ENCODE measurements around the gene RNF150. TPM values are rescaled to one million over a fixed set of nuclear protein-coding genes. Genes with fewer than 3 reads are reported as not detected.

RNF150 gene
- total RNA-seq, 4 donors from 2014 or later: 1.6 to 21.2 (median 4.9) TPM

DNA sequence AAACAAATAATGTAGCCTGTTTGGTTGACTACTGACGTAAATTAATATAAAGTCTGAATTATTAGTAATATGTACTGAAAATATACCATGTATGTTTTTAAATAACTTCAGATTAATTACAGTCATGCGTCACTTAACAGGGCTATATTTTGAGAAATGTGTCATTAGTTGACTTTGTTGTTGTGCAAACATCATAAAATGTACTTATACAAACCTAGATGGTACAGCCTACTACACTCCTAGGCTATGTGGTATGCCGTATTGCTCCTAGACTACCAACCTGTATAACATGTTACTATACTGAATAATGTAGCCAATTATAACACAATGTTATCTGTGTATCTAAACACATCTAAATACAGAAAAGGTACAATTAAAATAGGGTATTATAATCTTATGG lies 66.6 kb downstream of the RNF150 start:
- in situ Hi-C loops (cut with MboI; ENCODE audit: low sequenced_read_pairs in 4 of 4): no loop called here

GRCh38 chr4:141065872-141066271 lies 67.4 kb downstream of the RNF150 start:
- ATAC-seq (no peak), DNase-seq (no peak)
- Histone ChIP-seq H3K27ac (no peak overlapping the region), H3K27me3 (no peaks in the 10 kb centered on the region), H3K36me3 (no peaks in the 10 kb centered on the region), H3K9me3 (no peaks in the 10 kb centered on the region), H3K4me3 (no peak overlapping the region), H3K4me1 (peaks cover 7 to 8% of the 10 kb centered on the region in 2 donors)
- TF ChIP-seq POLR2A (IDR thresholded peaks at IDR 0.05) (no peak), CTCF (IDR thresholded peaks at IDR 0.05 in 4 of 5, conservative IDR thresholded peaks at IDR 0.05 in 1 of 5) (no peak)
- in situ Hi-C loops (cut with MboI; ENCODE audit: low sequenced_read_pairs in 4 of 4) (no loop called here), intact Hi-C loops (cut with DNase I; ENCODE audit: low total_unique reads) (no loop called here)

More for the DNA sequence above, 66.6 kb downstream of the RNF150 start:
- no peak overlapping the region for H3K4me3 ChIP-seq
- no peak for ATAC-seq
- H3K27ac ChIP-seq: no peak overlapping the region
- peaks cover 7 to 8% of the 10 kb centered on the region in 2 donors for H3K4me1 ChIP-seq
- H3K9me3 ChIP-seq: no peaks in the 10 kb centered on the region
- H3K27me3 ChIP-seq: no peaks in the 10 kb centered on the region
- no peak for DNase-seq
- no peak for TF ChIP-seq POLR2A (IDR thresholded peaks at IDR 0.05)
- TF ChIP-seq CTCF (IDR thresholded peaks at IDR 0.05 in 4 of 5, conservative IDR thresholded peaks at IDR 0.05 in 1 of 5): no peak
- intact Hi-C loops (cut with DNase I; ENCODE audit: low total_unique reads): no loop called here
- no peaks in the 10 kb centered on the region for H3K36me3 ChIP-seq

GRCh38 chr4:141062651-141063050 lies 70.6 kb downstream of the RNF150 start:
- ATAC-seq (no peak), DNase-seq (no peak)
- H3K27ac ChIP-seq: no peak overlapping the region
- H3K4me3 ChIP-seq: no peak overlapping the region
- no peaks in the 10 kb centered on the region for H3K36me3 ChIP-seq
- in situ Hi-C loops (cut with MboI; ENCODE audit: low sequenced_read_pairs in 4 of 4) (no loop called here), intact Hi-C loops (cut with DNase I; ENCODE audit: low total_unique reads) (no loop called here)
- TF ChIP-seq CTCF (IDR thresholded peaks at IDR 0.05 in 4 of 5, conservative IDR thresholded peaks at IDR 0.05 in 1 of 5) (no peak), POLR2A (IDR thresholded peaks at IDR 0.05) (no peak)
- no peaks in the 10 kb centered on the region for H3K27me3 ChIP-seq
- H3K4me1 ChIP-seq: peaks cover 4 to 7% of the 10 kb centered on the region in 2 donors
- no peaks in the 10 kb centered on the region for H3K9me3 ChIP-seq

GRCh38 chr4:141058591-141059512 lies 74.4 kb downstream of the RNF150 start:
- in situ Hi-C loops (cut with MboI; ENCODE audit: low sequenced_read_pairs in 4 of 4): no loop called here
- TF ChIP-seq CTCF (IDR thresholded peaks at IDR 0.05 in 4 of 5, conservative IDR thresholded peaks at IDR 0.05 in 1 of 5) (no peak), POLR2A (IDR thresholded peaks at IDR 0.05) (no peak)
- no peak overlapping the region for H3K27ac ChIP-seq

More at GRCh38 chr4:141058591-141059512, 74.4 kb downstream of the RNF150 start:
- DNase-seq (no peak), ATAC-seq (no peak)
- no peaks in the 10 kb centered on the region for H3K27me3 ChIP-seq
- H3K4me3 ChIP-seq: no peak overlapping the region
- H3K4me1 ChIP-seq: no peaks in the 10 kb centered on the region
- H3K9me3 ChIP-seq: no peaks in the 10 kb centered on the region
- no peaks in the 10 kb centered on the region for H3K36me3 ChIP-seq
- intact Hi-C loops (cut with DNase I; ENCODE audit: low total_unique reads): no loop called here
